IMR-90 (cell line): Measurements from ENCODE around the gene GRIN2A. TPM values are rescaled to one million over a fixed set of nuclear protein-coding genes. Genes with fewer than 3 reads are reported as not detected.

Source experiments
- ATAC-seq: fragments of 200-7000 bp; cut with Tn5 transposase; 2 replicates; pipeline ENCODE4 v1.9.1; 2020; ENCODE audit warnings: low read depth, mild to moderate bottlenecking, moderate library complexity
- BruUV-seq: library from RNA; stranded (reverse); fragments of 400-500 nt; replicated peaks from 2 replicates; lab custom pipeline; 2021; lab: Mats Ljungman, UMichigan
- CTCF ChIA-PET: fragments of 300-600 bp; formaldehyde crosslinking; extraction: SDS; loops from one replicate; lab custom pipeline; 2021; ENCODE audit warnings: antibody characterized with exemption; lab: Yijun Ruan, JAX
- POLR2A ChIA-PET: fragments of 300-600 bp; sonication (Branson Sonifier 250); formaldehyde crosslinking; loops from one replicate; lab custom pipeline; 2022; ENCODE audit warnings: antibody characterized with exemption; ENCODE audit not compliant: unreplicated experiment; lab: Charles Lee
- DNase-seq: peaks from one replicate; pipeline ENCODE4 v3.0.0; 2013
- H2AFZ ChIP-seq: replicated peaks from 2 replicates; pipeline ENCODE3; 2013; ENCODE audit warnings: low read length, mild to moderate bottlenecking; ENCODE audit not compliant: poor library complexity
- H2AK5ac ChIP-seq: 2 replicates; pipeline ENCODE4 v1.6.1; 2013; ENCODE audit warnings: low read depth, low read length, inconsistent platforms
- H2AK9ac ChIP-seq: replicated peaks from 2 replicates; pipeline ENCODE3; 2013; ENCODE audit warnings: mild to moderate bottlenecking, low read depth, low read length, moderate library complexity; ENCODE audit not compliant: poor library complexity
- H2BK120ac ChIP-seq: 2 replicates; pipeline ENCODE4 v1.6.1; 2013; ENCODE audit warnings: low read depth, low read length, inconsistent platforms
- H2BK15ac ChIP-seq: 3 replicates; pipeline ENCODE4 v1.6.1; 2013; ENCODE audit warnings: low read depth, low read length, inconsistent platforms
- H2BK20ac ChIP-seq: 2 replicates; pipeline ENCODE4 v1.6.1; 2013; ENCODE audit warnings: low read depth, mild to moderate bottlenecking, inconsistent platforms, low read length, moderate library complexity
- H2BK5ac ChIP-seq: 2 replicates; pipeline ENCODE4 v1.6.1; 2013; ENCODE audit warnings: mild to moderate bottlenecking, low read depth, low read length, inconsistent platforms; ENCODE audit not compliant: poor library complexity, severe bottlenecking
- H3K14ac ChIP-seq: replicated peaks from 2 replicates; pipeline ENCODE4 v1.6.1; 2013; ENCODE audit warnings: low read depth, low read length, inconsistent platforms
- H3K18ac ChIP-seq: 2 replicates; pipeline ENCODE4 v1.6.1; 2013; ENCODE audit warnings: low read depth, low read length, control low read depth
- H3K23ac ChIP-seq: 2 replicates; pipeline ENCODE4 v1.6.1; 2013; ENCODE audit warnings: low read depth, low read length, inconsistent platforms
- H3K27ac ChIP-seq: 2 replicates; pipeline ENCODE4 v1.5.1; 2013; ENCODE audit warnings: mild to moderate bottlenecking, control low read depth, low read length; ENCODE audit not compliant: insufficient read depth
- H3K27me3 ChIP-seq: 2 replicates; pipeline ENCODE4 v1.6.1; 2013; ENCODE audit warnings: low read length; ENCODE audit not compliant: control insufficient read depth, insufficient read depth
- H3K36me3 ChIP-seq: 2 replicates; pipeline ENCODE4 v1.6.1; 2013; ENCODE audit warnings: low read length, mixed read lengths; ENCODE audit not compliant: control insufficient read depth, insufficient read depth
- H3K4ac ChIP-seq: 2 replicates; pipeline ENCODE4 v1.6.1; 2013; ENCODE audit warnings: low read depth, low read length, inconsistent platforms
- H3K4me1 ChIP-seq: 2 replicates; pipeline ENCODE4 v1.6.1; 2013; ENCODE audit warnings: low read length, mixed read lengths; ENCODE audit not compliant: control insufficient read depth, insufficient read depth
- H3K4me2 ChIP-seq: 2 replicates; pipeline ENCODE4 v1.6.1; 2013; ENCODE audit warnings: low read depth, mild to moderate bottlenecking, control low read depth, low read length, moderate library complexity
- H3K4me3 ChIP-seq: 2 replicates; pipeline ENCODE4 v1.5.1; 2013; ENCODE audit warnings: low read depth, mild to moderate bottlenecking, control low read depth, low read length, moderate library complexity; ENCODE audit not compliant: insufficient read depth
- H3K56ac ChIP-seq: 2 replicates; pipeline ENCODE4 v1.6.1; 2013; ENCODE audit warnings: low read length, inconsistent platforms; ENCODE audit not compliant: insufficient read depth; ENCODE audit errors: extremely low read depth
- H3K79me1 ChIP-seq, 2 experiments: 2 replicates each; pipeline ENCODE4 v1.6.1; 2013; ENCODE audit warnings: low read length in 2 of 2, inconsistent platforms in 1 of 2, low read depth in 1 of 2
- H3K9ac ChIP-seq: 2 replicates; pipeline ENCODE4 v1.6.1; 2013; ENCODE audit warnings: low read depth, low read length, control low read depth
- H3K9me1 ChIP-seq: 2 replicates; pipeline ENCODE4 v1.6.1; 2013; ENCODE audit warnings: low read length, inconsistent platforms; ENCODE audit not compliant: insufficient read depth
- H3K9me3 ChIP-seq: 2 replicates; pipeline ENCODE4 v1.6.1; 2013; ENCODE audit warnings: low read length; ENCODE audit not compliant: control insufficient read depth, insufficient read depth
- H4K20me1 ChIP-seq: 2 replicates; pipeline ENCODE4 v1.6.1; 2013; ENCODE audit warnings: low read length, inconsistent platforms; ENCODE audit not compliant: insufficient read depth
- H4K5ac ChIP-seq: 2 replicates; pipeline ENCODE4 v1.6.1; 2013; ENCODE audit warnings: mild to moderate bottlenecking, low read depth, low read length, control low read depth
- H4K8ac ChIP-seq, 2 experiments: 2 replicates each; pipeline ENCODE4 v1.6.1; 2013; ENCODE audit warnings: low read depth in 2 of 2, low read length in 2 of 2, control low read depth in 1 of 2, inconsistent platforms in 1 of 2
- H4K91ac ChIP-seq: 2 replicates; pipeline ENCODE4 v1.6.1; 2013; ENCODE audit warnings: low read depth, low read length, inconsistent platforms; ENCODE audit not compliant: insufficient read depth
- BHLHE40 ChIP-seq: fragments of 150-350 bp; IDR thresholded peaks from 2 replicates; pipeline ENCODE4 v1.6.1; 2016; ENCODE audit warnings: mild to moderate bottlenecking, low read depth, low read length
- CEBPB ChIP-seq: IDR thresholded peaks from 2 replicates; pipeline ENCODE4 v1.6.1; 2012; ENCODE audit warnings: low read depth, low read length, improper control_type of control experiment
- CHD1 ChIP-seq: IDR thresholded peaks from 2 replicates; pipeline ENCODE4 v1.6.1; 2012; ENCODE audit warnings: low read depth, low read length, improper control_type of control experiment
- FOS ChIP-seq: fragments of 150-350 bp; IDR thresholded peaks from 2 replicates; pipeline ENCODE4 v1.6.1; 2016; ENCODE audit warnings: low read depth, low read length
- MAFK ChIP-seq: IDR thresholded peaks from 2 replicates; pipeline ENCODE4 v1.6.1; 2012; ENCODE audit warnings: low read depth, low read length, improper control_type of control experiment
- MAZ ChIP-seq: IDR thresholded peaks from 2 replicates; pipeline ENCODE4 v1.6.1; 2012; ENCODE audit warnings: low read depth, mild to moderate bottlenecking, low read length, improper control_type of control experiment, moderate library complexity, borderline replicate concordance
- MXI1 ChIP-seq: IDR thresholded peaks from 2 replicates; pipeline ENCODE4 v1.6.1; 2012; ENCODE audit warnings: low read depth, mild to moderate bottlenecking, low read length, moderate library complexity, borderline replicate concordance
- NFE2L2 ChIP-seq: fragments of 150-350 bp; IDR thresholded peaks from 2 replicates; pipeline ENCODE4 v1.6.1; 2016; ENCODE audit warnings: low read depth, mild to moderate bottlenecking, low read length
- POLR2A ChIP-seq: IDR thresholded peaks from 2 replicates; pipeline ENCODE4 v1.6.1; 2012; ENCODE audit warnings: mild to moderate bottlenecking, low read depth, low read length
- RAD21 ChIP-seq: IDR thresholded peaks from 2 replicates; pipeline ENCODE4 v1.6.1; 2012; ENCODE audit warnings: low read length, improper control_type of control experiment
- RCOR1 ChIP-seq: IDR thresholded peaks from 2 replicates; pipeline ENCODE4 v1.6.1; 2012; ENCODE audit warnings: mild to moderate bottlenecking, low read length, improper control_type of control experiment; ENCODE audit not compliant: insufficient replicate concordance
- SMC3 ChIP-seq: fragments of 150-350 bp; IDR thresholded peaks from 2 replicates; pipeline ENCODE4 v1.6.1; 2016; ENCODE audit warnings: low read depth, mild to moderate bottlenecking, antibody characterized with exemption, low read length, moderate library complexity
- WGBS, 2 experiments: methylation state at CpG; one replicate each; pipeline versions ENCODE4 v1.1.5 to v1.1.7; 2013; ENCODE audit warnings: missing lambda C conversion rate in 2 of 2; ENCODE audit not compliant: insufficient read length in 1 of 2; ENCODE audit errors: extremely low coverage in 2 of 2; 5-methylcytosine and 5-hydroxymethylcytosine counted together
- dilution Hi-C: fragments of 300-500 bp; cut with HindIII; formaldehyde crosslinking; loops from one replicate; pipeline ENCODE4 v1.14.3; 2018; ENCODE audit warnings: low sequenced_read_pairs; ENCODE audit not compliant: unreplicated experiment
- in situ Hi-C: fragments of 300-500 bp; cut with MboI; formaldehyde crosslinking; loops from 3 replicates; pipeline ENCODE4 v1.14.3; 2019; ENCODE audit warnings: low sequenced_read_pairs, inconsistent platforms, mixed read lengths
- intact Hi-C: fragments of 100-400 bp; cut with micrococcal nuclease; formaldehyde crosslinking; loops from 2 replicates; pipeline ENCODE4 v1.10.0; 2022
- polyA plus RNA-seq, 3 experiments: library from polyadenylated mRNA; depleted of rRNA; stranded (reverse); fragments of >200 nt; gene quantifications; 2 replicates each; pipeline ENCODE4 v1.2.3, GENCODE V29; 2012; ENCODE audit warnings: low replicate concordance in 1 of 3
- total RNA-seq: library from RNA; depleted of rRNA; stranded (reverse); fragments of >200 nt; gene quantifications from 2 replicates; pipeline ENCODE4 v1.2.3, GENCODE V29; 2012
- TF ChIP-seq, protein P1 (sequence below): conservative IDR thresholded peaks from 2 replicates; pipeline ENCODE4 v1.5.1; 2012; ENCODE audit warnings: mild to moderate bottlenecking, low read depth, low read length, improper control_type of control experiment
- TF ChIP-seq, protein P2 (sequence below): fragments of 150-350 bp; IDR thresholded peaks from 2 replicates; pipeline ENCODE4 v1.6.1; 2016; ENCODE audit warnings: low read depth, mild to moderate bottlenecking, low read length, moderate library complexity, borderline replicate concordance
- TF ChIP-seq, protein P3 (sequence below): fragments of 150-350 bp; IDR thresholded peaks from 2 replicates; pipeline ENCODE4 v1.6.1; 2017; ENCODE audit warnings: mild to moderate bottlenecking, antibody characterized with exemption, low read length, low read depth

GRIN2A gene
- total and polyA plus RNA-seq, 2 of the 4 experiments (the other 2 are of a cell fraction): under 0.01 TPM; not detected in 1

DNA sequence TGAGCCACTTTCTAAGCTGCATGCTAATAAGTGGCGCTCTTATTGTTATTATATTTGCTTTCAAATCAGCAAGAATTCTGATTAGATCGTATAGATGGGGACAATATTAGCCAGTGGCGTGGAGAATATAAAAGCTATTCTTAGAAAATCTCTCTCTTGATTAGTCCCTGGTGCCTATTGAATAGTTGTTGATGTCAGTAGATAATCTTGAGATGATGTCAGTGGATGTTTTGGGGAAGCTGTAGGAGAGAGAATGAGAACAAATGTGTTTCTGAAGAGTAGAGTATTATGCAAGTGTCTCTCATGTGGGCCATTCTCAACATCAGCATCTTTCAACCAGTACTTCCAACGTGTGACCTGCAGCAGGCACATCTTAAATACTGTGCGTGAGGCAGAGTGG, 445.7 kb downstream of the GRIN2A start:
- no peaks in the 10 kb centered on the region for H3K79me1 ChIP-seq
- in situ Hi-C loops: no loop called here
- TF ChIP-seq, protein P1, sequence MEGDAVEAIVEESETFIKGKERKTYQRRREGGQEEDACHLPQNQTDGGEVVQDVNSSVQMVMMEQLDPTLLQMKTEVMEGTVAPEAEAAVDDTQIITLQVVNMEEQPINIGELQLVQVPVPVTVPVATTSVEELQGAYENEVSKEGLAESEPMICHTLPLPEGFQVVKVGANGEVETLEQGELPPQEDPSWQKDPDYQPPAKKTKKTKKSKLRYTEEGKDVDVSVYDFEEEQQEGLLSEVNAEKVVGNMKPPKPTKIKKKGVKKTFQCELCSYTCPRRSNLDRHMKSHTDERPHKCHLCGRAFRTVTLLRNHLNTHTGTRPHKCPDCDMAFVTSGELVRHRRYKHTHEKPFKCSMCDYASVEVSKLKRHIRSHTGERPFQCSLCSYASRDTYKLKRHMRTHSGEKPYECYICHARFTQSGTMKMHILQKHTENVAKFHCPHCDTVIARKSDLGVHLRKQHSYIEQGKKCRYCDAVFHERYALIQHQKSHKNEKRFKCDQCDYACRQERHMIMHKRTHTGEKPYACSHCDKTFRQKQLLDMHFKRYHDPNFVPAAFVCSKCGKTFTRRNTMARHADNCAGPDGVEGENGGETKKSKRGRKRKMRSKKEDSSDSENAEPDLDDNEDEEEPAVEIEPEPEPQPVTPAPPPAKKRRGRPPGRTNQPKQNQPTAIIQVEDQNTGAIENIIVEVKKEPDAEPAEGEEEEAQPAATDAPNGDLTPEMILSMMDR: no peak
- TF ChIP-seq RAD21 (no peak), MAZ (no peak), FOS (no peak), POLR2A (no peak), MXI1 (no peak), SMC3 (no peak), BHLHE40 (no peak), RCOR1 (no peak), CHD1 (no peak), MAFK (no peak), NFE2L2 (no peak), CEBPB (no peak)
- TF ChIP-seq, protein P2, sequence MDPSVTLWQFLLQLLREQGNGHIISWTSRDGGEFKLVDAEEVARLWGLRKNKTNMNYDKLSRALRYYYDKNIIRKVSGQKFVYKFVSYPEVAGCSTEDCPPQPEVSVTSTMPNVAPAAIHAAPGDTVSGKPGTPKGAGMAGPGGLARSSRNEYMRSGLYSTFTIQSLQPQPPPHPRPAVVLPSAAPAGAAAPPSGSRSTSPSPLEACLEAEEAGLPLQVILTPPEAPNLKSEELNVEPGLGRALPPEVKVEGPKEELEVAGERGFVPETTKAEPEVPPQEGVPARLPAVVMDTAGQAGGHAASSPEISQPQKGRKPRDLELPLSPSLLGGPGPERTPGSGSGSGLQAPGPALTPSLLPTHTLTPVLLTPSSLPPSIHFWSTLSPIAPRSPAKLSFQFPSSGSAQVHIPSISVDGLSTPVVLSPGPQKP: no peak
- TF ChIP-seq, protein P3, sequence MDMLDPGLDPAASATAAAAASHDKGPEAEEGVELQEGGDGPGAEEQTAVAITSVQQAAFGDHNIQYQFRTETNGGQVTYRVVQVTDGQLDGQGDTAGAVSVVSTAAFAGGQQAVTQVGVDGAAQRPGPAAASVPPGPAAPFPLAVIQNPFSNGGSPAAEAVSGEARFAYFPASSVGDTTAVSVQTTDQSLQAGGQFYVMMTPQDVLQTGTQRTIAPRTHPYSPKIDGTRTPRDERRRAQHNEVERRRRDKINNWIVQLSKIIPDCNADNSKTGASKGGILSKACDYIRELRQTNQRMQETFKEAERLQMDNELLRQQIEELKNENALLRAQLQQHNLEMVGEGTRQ: no peak

More for the DNA sequence above, 445.7 kb downstream of the GRIN2A start:
- CTCF ChIA-PET: no interaction called here
- DNase-seq: no peak
- dilution Hi-C loops: no loop called here
- no CpG with 5 or more reads among the region's 5 CpGs for WGBS, 2 experiments
- no peak overlapping the region for H3K14ac ChIP-seq
- no peak overlapping the region for H2AFZ ChIP-seq
- H2AK5ac ChIP-seq: no peak overlapping the region
- H3K27ac ChIP-seq: no peak overlapping the region
- H3K9me1 ChIP-seq: no peaks in the 10 kb centered on the region
- no peak overlapping the region for H3K4me3 ChIP-seq
- H3K56ac ChIP-seq: no peak overlapping the region
- no peak for ATAC-seq
- POLR2A ChIA-PET: no interaction called here
- H2BK15ac ChIP-seq: no peak overlapping the region
- intact Hi-C loops: no loop called here
- no TSS peak for BruUV-seq
- no peak overlapping the region for H3K4me2 ChIP-seq
- no peak overlapping the region for H4K8ac ChIP-seq
- H2BK20ac ChIP-seq: no peak overlapping the region
- H3K4ac ChIP-seq: no peak overlapping the region
- no peak overlapping the region for H3K9ac ChIP-seq
- no peak overlapping the region for H4K91ac ChIP-seq
- no peak overlapping the region for H2BK120ac ChIP-seq
- H4K5ac ChIP-seq: no peak overlapping the region
- peaks cover 23% of the 10 kb centered on the region for H3K9me3 ChIP-seq
- H3K36me3 ChIP-seq: no peaks in the 10 kb centered on the region
- no peak overlapping the region for H2BK5ac ChIP-seq
- no peak overlapping the region for H3K18ac ChIP-seq
- H4K20me1 ChIP-seq: no peaks in the 10 kb centered on the region
- no peaks in the 10 kb centered on the region for H3K27me3 ChIP-seq
- no peak overlapping the region for H3K23ac ChIP-seq
- H3K4me1 ChIP-seq: no peaks in the 10 kb centered on the region
- H2AK9ac ChIP-seq: no peak overlapping the region
